AG09319 (cell line): ENCODE results near the gene FREY1.

ENCODE experiments used
- DNase-seq: peaks from one replicate; pipeline ENCODE4 v3.0.0-alpha.2; 2010; ENCODE audit warnings: low read depth; ENCODE audit errors: extremely low read depth
- TF ChIP-seq, protein P1 (sequence below): IDR thresholded peaks from 2 replicates; pipeline ENCODE4 v1.5.1; 2011; ENCODE audit warnings: low read depth, mild to moderate bottlenecking, inconsistent platforms, low read length, moderate library complexity

FREY1 gene

DNA sequence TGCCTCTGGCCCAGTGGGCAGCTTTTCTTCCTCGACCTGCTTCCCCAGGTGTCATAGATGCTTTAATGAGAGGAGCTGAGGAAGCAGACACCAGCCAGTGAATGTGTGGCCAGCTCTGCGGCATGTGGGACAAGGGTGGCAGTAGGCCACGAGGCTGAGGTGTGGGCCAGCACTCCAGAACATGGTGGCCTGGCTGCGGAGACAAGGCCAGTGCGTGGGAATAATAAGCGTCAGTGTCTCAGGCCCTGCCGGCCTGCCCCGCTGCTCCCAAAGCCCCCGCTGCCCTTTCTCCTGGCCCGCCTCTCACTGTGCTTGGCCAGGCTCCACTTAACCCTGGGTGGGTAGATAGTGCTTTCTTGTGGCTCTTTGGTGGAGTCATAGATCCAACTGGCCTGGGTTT lies 19.5 kb downstream of the FREY1 start:
- TF ChIP-seq, protein P1, sequence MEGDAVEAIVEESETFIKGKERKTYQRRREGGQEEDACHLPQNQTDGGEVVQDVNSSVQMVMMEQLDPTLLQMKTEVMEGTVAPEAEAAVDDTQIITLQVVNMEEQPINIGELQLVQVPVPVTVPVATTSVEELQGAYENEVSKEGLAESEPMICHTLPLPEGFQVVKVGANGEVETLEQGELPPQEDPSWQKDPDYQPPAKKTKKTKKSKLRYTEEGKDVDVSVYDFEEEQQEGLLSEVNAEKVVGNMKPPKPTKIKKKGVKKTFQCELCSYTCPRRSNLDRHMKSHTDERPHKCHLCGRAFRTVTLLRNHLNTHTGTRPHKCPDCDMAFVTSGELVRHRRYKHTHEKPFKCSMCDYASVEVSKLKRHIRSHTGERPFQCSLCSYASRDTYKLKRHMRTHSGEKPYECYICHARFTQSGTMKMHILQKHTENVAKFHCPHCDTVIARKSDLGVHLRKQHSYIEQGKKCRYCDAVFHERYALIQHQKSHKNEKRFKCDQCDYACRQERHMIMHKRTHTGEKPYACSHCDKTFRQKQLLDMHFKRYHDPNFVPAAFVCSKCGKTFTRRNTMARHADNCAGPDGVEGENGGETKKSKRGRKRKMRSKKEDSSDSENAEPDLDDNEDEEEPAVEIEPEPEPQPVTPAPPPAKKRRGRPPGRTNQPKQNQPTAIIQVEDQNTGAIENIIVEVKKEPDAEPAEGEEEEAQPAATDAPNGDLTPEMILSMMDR, result no peak
- DNase-seq, result no peak

DNA sequence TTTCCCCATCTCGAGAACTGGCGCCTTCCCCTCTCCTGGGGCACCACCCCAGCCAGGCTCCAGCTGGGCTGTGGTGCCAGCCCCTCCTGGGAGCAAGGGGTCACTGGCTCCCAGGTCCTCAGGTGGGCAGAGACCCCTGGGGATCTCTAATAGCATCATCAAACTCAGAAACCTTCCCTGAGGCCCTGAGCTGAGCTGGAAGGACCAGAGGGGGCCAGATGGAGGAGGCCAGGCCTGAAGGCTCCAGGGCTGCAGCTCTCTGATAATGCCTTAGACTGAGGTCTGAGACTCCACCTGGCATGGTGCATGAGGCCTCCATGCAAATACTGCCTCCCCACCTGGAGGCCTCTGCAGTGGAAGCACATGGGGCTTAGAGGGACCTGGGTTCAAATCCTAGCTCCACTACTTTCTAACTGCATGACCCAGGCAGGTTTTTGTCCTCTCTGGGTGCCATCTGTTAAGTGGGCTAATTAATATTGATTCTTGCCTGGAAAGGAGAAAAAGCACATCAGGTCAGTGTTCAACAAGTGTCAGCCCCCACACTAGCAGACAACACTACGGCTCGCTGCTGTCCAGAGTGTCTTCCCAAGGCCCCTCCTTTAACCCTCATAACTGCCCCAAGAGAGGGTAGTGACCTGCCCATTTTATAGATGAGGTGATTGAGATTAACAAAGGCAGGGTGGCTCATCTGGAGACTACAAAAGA lies 20.1 kb downstream of the FREY1 start:
- no peak for DNase-seq
- TF ChIP-seq, protein P1, result no peak

- TF ChIP-seq, protein P1, result no peak
- no peak for DNase-seq
Observed at GRCh38 chr11:45885921-45886721, 20.9 kb downstream of the FREY1 start.

- no peak for DNase-seq
- TF ChIP-seq, protein P1, result no peak
Observed at GRCh38 chr11:45885274-45885920, 21.7 kb downstream of the FREY1 start, which contains the start of gene MAPK8IP1. MAPK8IP1 (plus strand) TSS chr11:45885651; CDS start chr11:45885821, 170 bp downstream.

GRCh38 chr11:45884596-45885185 lies 22.4 kb downstream of the FREY1 start:
- no peak for DNase-seq
- TF ChIP-seq, protein P1, result no peak

GRCh38 chr11:45881708-45882368 lies 25.2 kb downstream of the FREY1 start:
- DNase-seq, result no peak
- TF ChIP-seq, protein P1, result no peak
